GM19324 (cell line): ENCODE results near the gene TRIO.

ENCODE experiments used
- ATAC-seq: cut with Tn5 transposase; IDR thresholded peaks from one replicate; pipeline ENCODE4 v1.9.1; 2021; ENCODE audit warnings: mild to moderate bottlenecking, moderate library complexity; ENCODE audit not compliant: unreplicated experiment, low FRiP score

The TRIO gene

DNA sequence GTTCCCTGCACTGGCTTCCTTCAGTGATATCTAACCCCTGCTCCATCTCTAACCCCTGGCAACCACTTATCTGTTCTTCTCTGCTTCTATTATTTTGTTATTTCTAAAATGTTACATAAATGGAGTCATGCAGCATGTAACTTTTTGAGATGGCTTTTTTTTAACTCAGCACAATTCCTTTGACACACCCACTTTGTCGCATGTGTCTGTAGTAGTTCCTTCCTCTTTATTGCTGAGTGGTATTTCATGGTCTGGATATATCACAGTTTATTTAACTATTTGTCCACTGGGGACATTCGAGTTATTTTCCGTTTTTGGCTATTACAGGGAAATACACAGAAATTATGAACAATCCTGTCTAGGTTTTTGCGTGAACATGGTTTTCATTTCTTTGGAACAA is 200.2 kb downstream of the TRIO start:
- ATAC-seq: no peak

DNA sequence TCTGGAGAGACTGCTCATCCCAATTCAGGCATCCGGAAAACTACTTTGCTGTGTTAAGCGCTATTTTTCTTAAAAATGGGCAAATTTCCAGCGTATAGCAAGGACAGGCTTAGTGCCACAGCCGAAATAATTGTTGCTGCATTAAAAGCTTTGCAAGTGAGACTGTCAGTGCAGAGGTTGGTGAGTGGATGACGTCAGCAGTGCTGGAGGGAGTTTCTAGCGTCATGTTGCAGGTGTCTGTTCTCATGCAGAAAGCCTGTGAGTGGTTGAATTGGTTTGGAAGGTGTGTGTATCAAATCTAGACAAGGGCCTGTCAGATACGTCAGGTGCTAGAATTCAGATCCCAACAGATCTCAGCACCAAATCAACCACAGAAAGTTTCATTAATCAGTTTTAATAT is 204.4 kb downstream of the TRIO start:
- ATAC-seq: no peak

DNA sequence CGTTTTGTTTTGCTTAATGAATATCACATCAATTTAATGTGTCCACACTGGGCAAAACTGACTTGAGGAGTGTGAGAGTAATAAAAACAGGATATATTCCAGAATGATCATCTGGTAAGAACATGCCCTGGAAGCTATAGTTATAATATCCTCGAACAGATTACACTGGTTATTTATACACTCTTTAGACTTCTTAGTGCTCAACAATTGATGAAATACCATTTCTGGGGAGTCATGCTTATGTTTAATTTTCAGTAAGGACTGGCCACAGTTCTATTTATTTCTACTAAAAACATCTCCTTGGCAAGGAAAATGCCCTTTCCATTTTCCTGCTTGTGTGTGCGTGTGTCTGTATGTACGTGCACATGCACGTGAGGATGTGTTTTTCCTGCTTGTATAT is 205.0 kb downstream of the TRIO start:
- ATAC-seq: no peak

- no peak for ATAC-seq
Observed at GRCh38 chr5:14349029-14349428, 205.9 kb downstream of the TRIO start.

- no peak for ATAC-seq
Observed at GRCh38 chr5:14351086-14351661, 208.0 kb downstream of the TRIO start.

DNA sequence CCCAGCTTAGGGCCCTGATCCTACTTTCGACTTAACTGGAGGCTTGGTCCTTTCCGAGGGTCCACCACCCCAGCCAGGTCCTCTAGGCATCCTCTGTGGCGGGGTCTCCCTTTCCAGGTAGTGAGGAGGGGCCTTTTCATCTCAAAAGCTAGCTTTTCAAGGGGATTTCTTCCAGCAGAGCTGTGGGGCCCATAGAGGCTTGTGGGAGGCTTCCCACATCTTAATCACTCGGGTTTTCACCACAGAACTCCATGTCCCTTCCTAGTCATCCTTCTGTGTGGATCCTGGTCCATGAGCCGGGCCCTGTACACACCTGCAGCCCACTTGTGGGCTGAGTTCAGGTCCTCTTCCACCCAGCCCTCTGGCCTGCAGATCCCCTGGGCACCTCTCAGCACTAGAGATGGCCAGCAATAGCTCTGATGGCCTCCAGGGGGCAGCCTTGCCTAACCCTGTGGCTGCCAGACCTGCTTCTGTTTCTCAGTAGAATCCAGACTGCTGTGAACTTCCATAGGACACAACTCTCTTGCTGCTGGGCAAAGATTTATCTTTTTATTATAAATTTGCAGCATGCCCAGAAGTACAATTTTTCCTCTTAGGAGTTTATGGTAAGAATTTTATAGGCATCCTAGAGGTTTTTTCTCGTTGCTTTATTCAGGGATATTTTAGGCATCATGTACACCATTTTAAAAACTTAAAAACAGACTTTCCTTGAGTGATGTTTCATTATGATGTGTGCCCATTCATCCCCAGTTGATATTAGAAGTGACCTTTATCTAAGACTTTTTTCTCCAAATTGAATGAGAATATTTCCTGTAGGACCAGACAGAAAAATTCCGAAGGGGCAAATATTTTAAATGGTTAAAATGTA is 208.9 kb downstream of the TRIO start:
- ATAC-seq: peak; percentile 76

- ATAC-seq: no peak
Observed at GRCh38 chr5:14353726-14354474, 210.8 kb downstream of the TRIO start.

GRCh38 chr5:14355391-14355790 is 212.2 kb downstream of the TRIO start:
- ATAC-seq: no peak

GRCh38 chr5:14356305-14356704 is 213.2 kb downstream of the TRIO start:
- no peak for ATAC-seq

DNA sequence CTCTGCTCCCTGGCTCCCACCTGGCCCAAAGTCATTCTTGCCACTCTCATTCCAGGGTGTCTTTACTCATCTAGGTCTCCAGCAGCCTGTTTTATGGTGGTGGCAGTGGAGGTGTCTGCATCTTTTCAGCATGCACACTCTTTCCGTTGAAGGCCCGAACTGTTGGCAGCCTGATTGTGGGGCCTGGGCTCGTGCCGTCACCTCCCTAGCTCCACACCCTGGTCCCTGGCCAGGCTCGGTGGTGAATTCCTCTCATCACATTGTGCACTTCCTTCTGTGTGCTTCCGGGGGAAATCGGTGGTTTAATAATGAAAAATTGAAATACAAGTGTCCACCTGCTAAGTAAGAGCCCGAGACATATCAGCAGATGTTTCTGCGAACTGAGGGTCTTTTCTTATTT is 214.3 kb downstream of the TRIO start:
- ATAC-seq: no peak

GRCh38 chr5:14357851-14358250 is 214.7 kb downstream of the TRIO start:
- ATAC-seq: no peak

DNA sequence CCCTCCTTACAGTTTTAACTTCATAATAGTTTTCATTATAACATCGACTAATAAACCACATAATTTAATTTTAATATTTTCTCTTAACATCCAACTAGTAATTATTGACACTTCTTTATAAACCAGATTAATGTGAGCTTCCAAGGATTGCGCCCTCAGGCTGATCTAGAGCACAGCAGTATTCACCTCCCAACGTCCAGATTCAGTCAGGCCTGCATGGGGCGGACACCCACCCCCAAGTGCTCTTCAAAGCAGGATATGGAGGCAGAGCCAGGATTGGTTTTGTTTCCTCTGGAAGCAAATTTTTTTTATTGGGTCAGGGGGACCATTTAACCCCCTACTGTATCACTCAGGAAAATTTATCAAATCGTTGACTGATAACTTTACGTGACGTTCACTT is 215.4 kb downstream of the TRIO start:
- ATAC-seq: no peak

DNA sequence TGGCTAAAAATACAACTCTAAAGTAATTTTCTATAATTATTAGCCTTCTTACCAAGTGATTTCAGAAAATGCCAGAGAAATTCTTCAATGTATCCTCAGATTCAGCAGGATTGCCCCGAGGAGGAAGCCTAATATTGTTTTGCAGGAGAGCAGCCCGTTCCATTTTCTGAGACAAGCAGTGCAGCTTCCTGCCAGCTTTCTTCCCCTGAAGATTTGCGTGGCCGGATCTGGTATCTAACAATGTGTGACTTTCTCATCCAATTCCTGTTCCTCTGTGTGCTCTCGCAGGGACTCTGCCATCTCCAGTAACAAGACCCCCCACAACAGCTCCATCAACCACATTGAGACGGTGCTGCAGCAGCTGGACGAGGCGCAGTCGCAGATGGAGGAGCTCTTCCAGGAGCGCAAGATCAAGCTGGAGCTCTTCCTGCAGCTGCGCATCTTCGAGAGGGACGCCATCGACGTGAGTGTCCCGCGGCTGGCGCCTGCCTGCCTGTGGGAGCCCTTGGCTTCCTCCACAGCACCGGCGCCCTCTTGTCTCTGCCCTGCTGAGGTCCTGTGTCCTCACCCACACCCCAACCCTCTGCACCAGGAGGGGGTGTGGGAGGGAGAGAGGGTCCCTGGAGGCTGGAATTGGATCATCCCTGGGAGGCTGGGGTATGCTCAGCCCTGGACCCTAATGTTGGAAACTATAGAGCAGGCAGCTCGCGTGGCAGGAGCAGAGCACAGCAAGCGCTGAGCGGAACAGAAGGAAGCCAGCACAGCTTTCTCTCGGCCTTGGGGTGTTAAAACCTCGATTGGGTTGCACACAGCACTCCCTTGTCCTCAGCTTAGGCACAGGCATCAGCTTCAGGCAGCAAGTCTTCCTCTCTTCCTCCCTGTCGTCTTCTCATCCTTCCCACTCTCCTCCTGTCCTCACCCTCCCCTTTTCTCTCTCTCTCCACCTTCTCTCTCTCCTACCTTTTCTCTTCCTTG is 216.2 kb downstream of the TRIO start:
- ATAC-seq: no peak

DNA sequence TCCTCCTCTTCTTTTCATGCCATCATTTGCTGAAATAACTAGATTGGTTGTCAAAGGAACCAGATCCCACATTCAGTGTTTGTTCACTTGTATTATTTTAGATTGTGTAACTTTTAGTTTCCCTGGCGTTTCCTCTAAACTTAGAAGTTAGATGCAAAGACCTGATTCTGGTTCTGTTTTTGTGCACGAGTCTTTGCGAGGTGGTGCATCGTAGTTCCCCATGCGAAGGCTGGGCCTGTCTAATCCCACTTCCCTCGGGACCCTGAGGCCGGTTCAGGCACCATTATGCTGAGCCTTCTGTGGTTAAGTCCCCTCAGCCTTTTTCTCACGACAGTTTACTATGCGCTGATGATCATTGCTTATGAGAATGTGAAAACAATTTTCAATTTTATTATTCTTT is 219.3 kb downstream of the TRIO start:
- ATAC-seq: no peak

DNA sequence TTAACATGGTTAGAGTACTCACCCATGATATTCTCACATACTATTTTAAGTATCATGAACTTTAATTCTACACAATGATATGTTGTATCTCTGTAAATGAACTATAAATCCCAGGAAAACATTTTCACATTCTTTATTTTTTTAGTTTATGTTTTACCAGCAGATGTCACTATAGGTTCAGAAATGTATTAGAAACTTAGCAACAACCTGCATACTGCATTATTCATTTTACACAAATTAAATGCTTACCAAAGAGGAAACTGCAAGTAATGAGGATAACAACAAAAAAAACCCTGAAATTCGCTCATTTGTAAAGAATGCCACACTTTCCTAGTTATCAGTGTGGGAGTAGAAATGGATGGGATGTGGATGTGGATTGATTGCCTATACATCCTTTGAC is 221.0 kb downstream of the TRIO start:
- ATAC-seq: no peak

DNA sequence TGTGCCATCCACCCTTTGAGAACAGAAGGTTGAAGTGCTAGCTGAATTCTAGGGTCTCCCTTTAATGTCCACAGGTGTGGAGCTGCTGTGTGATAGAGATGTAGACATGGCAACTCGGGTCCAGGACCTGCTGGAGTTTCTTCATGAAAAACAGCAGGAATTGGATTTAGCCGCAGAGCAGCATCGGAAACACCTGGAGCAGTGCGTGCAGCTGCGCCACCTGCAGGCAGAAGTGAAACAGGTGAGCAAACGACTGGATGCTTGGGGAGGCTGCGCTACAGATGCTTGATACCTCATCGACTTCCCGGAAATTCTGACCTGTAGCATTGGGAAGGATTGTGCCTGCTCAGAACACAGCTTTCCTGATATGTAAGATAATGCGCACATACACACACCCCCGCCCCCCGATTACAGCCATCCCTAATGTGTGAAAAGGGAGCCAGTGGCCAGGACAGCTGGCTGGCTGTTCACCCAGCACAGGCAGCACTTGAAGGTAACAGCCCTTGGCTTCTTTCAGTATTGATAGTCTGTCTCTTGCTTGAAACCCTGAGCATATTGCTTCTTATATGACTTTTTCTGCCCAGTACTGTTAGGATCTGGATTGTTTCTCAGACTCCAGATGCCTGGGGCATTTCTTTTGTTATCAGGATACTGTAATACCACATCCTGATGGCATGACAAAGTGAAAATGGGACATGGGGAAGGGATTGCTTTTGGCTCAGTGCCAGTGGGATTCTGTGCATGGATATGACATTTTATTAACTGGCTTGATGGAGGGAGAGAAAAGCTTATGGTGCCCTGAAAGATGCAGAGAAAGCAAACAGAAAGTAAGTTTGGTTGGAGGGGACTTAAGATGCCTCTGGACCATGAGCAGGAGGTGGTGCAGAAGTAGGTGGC is 221.7 kb downstream of the TRIO start:
- ATAC-seq: no peak

DNA sequence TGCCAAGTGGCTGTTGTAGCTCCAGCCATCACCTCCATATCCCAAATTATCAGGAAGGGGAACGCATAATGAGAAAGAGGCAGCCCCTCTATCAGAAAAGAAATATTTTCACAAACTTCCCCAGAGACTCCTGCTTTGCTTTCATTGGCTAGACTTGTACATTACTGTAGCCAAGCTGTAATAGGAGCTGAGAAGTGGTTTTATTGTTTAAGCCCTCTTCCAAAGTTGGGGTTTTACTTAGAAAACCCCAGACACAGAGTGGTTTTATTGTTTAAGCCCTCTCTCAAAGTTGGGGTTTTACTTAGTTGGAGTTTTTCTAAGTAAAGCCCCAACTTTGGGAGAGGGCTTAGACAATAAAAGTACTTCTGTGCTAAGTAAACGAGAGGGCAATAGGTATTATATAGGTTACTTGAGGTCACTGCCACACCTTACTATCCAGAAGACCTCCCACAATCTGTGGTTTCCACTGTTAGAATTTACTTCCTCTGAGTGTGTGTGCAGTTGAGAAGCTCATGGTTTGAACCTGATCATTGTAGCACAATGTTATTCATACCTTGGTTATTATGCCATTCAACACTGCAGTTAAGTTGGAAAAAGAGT is 222.8 kb downstream of the TRIO start:
- ATAC-seq: no peak

DNA sequence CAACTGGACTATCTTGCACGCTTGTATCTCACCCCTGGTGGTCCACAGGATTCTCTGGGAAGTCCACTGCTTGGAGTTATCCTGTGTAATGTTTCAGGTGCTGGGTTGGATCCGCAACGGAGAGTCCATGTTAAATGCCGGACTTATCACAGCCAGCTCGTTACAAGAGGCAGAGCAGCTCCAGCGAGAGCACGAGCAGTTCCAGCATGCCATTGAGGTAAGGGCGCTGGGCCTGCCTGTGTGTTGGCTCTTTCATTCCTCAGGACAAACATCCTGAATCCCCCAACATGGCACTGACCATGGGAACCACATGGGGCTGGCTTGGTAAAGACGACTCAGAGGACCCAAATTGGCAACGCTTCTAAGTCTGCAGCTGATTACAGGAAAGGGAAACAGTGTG is 223.6 kb downstream of the TRIO start:
- no peak for ATAC-seq

GRCh38 chr5:14367364-14367763 is 224.2 kb downstream of the TRIO start:
- ATAC-seq: no peak
